Measurements from ENCODE around the gene MACIR. TPM values are rescaled to one million over a fixed set of nuclear protein-coding genes. Genes with fewer than 3 reads are reported as not detected.

MACIR gene
- polyA plus RNA-seq, 3 donors, result 1.2 to 1.9 (median 1.9) TPM

DNA sequence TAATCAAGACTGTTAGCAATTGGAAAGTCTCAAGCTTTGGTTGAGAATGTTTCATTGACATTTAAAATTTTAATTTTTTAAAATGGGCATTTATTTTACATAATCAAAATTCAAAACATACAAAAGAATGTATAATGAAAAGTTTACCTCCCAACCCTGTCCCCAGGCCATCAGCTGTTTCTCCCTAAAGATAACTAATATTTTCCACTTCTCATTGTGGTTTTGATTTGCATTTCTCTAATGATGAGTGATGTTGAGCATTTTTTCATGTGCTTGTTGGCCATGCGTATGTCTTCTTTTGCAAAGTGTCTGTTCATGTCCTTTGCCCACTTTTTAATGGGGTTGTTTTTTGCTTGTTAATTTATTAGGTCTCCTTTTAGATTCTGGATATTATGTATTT is 11.4 kb upstream of the MACIR start:
- H3K9me3 ChIP-seq (replicated peaks in 1 of 2; ENCODE audit: control insufficient read depth in 1 of 2, insufficient read depth in 1 of 2, low read length in 2 of 2), result no peaks in the 10 kb centered on the region
- Mint-ChIP-seq H3K4me1 (peaks cover 6% of the 10 kb centered on the region), H3K4me3 (no peak overlapping the region), H3K27me3 (ENCODE audit: low read depth in 3 of 3) (peaks cover 0 to 2% (median 0%) of the 10 kb centered on the region in 3 donors), H3K27ac (no peak overlapping the region), H3K36me3 (no peaks in the 10 kb centered on the region), H3K9me3 (peaks cover 0 to 4% (median 0%) of the 10 kb centered on the region in 7 donors)
- TF ChIP-seq, protein P1, sequence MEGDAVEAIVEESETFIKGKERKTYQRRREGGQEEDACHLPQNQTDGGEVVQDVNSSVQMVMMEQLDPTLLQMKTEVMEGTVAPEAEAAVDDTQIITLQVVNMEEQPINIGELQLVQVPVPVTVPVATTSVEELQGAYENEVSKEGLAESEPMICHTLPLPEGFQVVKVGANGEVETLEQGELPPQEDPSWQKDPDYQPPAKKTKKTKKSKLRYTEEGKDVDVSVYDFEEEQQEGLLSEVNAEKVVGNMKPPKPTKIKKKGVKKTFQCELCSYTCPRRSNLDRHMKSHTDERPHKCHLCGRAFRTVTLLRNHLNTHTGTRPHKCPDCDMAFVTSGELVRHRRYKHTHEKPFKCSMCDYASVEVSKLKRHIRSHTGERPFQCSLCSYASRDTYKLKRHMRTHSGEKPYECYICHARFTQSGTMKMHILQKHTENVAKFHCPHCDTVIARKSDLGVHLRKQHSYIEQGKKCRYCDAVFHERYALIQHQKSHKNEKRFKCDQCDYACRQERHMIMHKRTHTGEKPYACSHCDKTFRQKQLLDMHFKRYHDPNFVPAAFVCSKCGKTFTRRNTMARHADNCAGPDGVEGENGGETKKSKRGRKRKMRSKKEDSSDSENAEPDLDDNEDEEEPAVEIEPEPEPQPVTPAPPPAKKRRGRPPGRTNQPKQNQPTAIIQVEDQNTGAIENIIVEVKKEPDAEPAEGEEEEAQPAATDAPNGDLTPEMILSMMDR (IDR thresholded peaks at IDR 0.05), result no peak
- no peak overlapping the region for H3K27ac ChIP-seq (ENCODE audit: low read depth in 1 of 2, low read length in 2 of 2)
- no CpG with 5 or more reads among the region's 1 CpG for WGBS (ENCODE audit: insufficient coverage)
- H3K9ac ChIP-seq (ENCODE audit: insufficient read depth, low read length, poor library complexity, severe bottlenecking), result no peak overlapping the region
- no peaks in the 10 kb centered on the region for H3K79me2 ChIP-seq (ENCODE audit: insufficient read depth, low read length)
- H3K4me2 ChIP-seq (replicated peaks; ENCODE audit: extremely low read depth, low read length, poor library complexity, severe bottlenecking), result no peak overlapping the region
- H4K20me1 ChIP-seq (ENCODE audit: insufficient read depth, low read length), result no peaks in the 10 kb centered on the region
- H3K36me3 ChIP-seq (replicated peaks in 1 of 2; ENCODE audit: control insufficient read depth in 1 of 2, insufficient read depth in 2 of 2, low read length in 2 of 2), result no peaks in the 10 kb centered on the region
- H3K4me1 ChIP-seq (ENCODE audit: control insufficient read depth in 1 of 2, insufficient read depth in 2 of 2, low read length in 2 of 2), result no peaks in the 10 kb centered on the region
- H3K27me3 ChIP-seq (ENCODE audit: control insufficient read depth in 2 of 2, insufficient read depth in 2 of 2, low read length in 2 of 2), result no peaks in the 10 kb centered on the region
- intact Hi-C loops (cut with micrococcal nuclease), result no loop called here
- no peak overlapping the region for H2AFZ ChIP-seq (ENCODE audit: insufficient read depth, low read depth, low read length, poor library complexity, severe bottlenecking)
- DNase-seq, result no peak
- H3K4me3 ChIP-seq (replicated peaks in 1 of 3; ENCODE audit: low read depth in 2 of 3, low read length in 3 of 3), result no peak overlapping the region

DNA sequence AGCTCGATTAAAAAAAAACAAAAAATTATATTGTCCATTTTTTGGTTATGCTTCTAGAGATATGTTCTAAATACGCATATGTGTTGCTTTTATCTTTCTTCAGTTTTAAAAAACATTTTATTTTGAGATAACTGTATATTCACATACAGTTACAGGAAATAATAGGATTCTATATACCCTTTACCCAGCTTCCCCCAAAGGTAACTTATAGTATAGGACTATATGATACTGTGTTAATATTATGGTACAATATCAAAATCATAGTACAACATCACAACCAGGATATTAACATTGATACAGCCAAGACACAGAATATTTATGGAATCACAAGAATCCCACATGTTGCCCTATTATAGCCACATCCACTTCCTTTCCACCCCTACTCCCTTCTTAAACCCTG is 9.5 kb upstream of the MACIR start:
- H3K27ac Mint-ChIP-seq, result no peak overlapping the region
- TF ChIP-seq, protein P1 (IDR thresholded peaks at IDR 0.05), result no peak
- Histone ChIP-seq H3K4me3 (replicated peaks in 1 of 3; ENCODE audit: low read depth in 2 of 3, low read length in 3 of 3) (no peak overlapping the region), H3K79me2 (ENCODE audit: insufficient read depth, low read length) (no peaks in the 10 kb centered on the region), H3K36me3 (replicated peaks in 1 of 2; ENCODE audit: control insufficient read depth in 1 of 2, insufficient read depth in 2 of 2, low read length in 2 of 2) (no peaks in the 10 kb centered on the region), H2AFZ (ENCODE audit: insufficient read depth, low read depth, low read length, poor library complexity, severe bottlenecking) (no peak overlapping the region), H3K27me3 (ENCODE audit: control insufficient read depth in 2 of 2, insufficient read depth in 2 of 2, low read length in 2 of 2) (no peaks in the 10 kb centered on the region), H4K20me1 (ENCODE audit: insufficient read depth, low read length) (no peaks in the 10 kb centered on the region), H3K4me1 (ENCODE audit: control insufficient read depth in 1 of 2, insufficient read depth in 2 of 2, low read length in 2 of 2) (no peaks in the 10 kb centered on the region), H3K27ac (ENCODE audit: low read depth in 1 of 2, low read length in 2 of 2) (no peak overlapping the region), H3K9ac (ENCODE audit: insufficient read depth, low read length, poor library complexity, severe bottlenecking) (no peak overlapping the region), H3K4me2 (replicated peaks; ENCODE audit: extremely low read depth, low read length, poor library complexity, severe bottlenecking) (no peak overlapping the region), H3K9me3 (replicated peaks in 1 of 2; ENCODE audit: control insufficient read depth in 1 of 2, insufficient read depth in 1 of 2, low read length in 2 of 2) (no peaks in the 10 kb centered on the region)
- intact Hi-C loops (cut with micrococcal nuclease), result no loop called here
- peaks cover 0 to 2% (median 0%) of the 10 kb centered on the region in 3 donors for H3K27me3 Mint-ChIP-seq (ENCODE audit: low read depth in 3 of 3)
- H3K36me3 Mint-ChIP-seq, result no peaks in the 10 kb centered on the region
- WGBS (ENCODE audit: insufficient coverage), result no CpG with 5 or more reads among the region's 2 CpGs
- no peaks in the 10 kb centered on the region for H3K9me3 Mint-ChIP-seq
- DNase-seq, result no peak
- H3K4me3 Mint-ChIP-seq, result no peak overlapping the region
- peaks cover 6% of the 10 kb centered on the region for H3K4me1 Mint-ChIP-seq
